ENCODE results near the gene UQCRC2. TPM values are rescaled to one million over a fixed set of nuclear protein-coding genes. Genes with fewer than 3 reads are reported as not detected.
"Not testable (repeated sequence)": the region's sequence is repeated elsewhere in the genome, so short reads cannot be mapped to it uniquely, and the experiment has no call there.

Gene UQCRC2
- total RNA-seq, 1 donor from 2014 or later = 298 TPM

DNA sequence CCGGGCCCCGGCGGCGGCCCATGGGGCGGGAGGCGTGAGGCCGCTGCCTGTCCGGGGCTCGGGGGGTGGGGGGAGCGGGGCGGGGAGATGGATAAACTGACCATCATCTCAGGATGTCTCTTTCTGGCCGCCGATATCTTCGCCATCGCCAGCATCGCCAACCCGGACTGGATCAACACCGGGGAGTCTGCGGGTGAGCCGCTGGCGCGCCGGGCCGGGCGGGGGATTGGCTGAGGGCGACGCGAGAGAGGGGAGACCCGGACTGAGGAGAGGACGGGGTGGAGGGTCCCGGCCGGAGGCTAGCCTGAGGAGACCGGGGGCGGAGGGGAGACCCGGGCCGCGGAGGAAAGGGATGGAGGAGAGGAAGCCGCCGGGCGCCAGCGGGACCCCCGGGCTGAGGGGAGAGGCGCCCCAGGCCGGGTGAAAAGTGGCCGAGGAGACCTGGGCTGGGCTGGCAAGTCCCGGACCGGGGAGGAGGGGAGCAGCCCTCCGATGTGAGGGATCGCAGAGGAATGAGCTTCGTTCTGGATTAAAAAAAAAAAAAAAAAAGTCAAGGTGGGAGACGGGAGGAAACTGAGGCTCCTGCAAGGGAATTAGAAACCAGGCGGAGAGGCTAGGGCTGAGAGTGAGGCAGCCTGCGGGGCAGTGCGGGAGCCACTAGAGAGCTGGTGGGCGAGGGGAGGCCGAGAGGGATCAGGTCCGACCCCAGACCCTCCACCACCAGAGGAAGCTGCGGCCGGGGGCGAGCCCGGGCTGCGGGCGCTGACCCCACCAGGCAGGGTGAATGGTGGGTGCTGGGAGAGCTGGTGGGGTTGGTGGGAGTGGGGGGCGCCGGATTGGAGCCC, 55.3 kb downstream of the UQCRC2 start:
- peak; percentile 39 for DNase-seq (ENCODE audit: low read depth)

DNA sequence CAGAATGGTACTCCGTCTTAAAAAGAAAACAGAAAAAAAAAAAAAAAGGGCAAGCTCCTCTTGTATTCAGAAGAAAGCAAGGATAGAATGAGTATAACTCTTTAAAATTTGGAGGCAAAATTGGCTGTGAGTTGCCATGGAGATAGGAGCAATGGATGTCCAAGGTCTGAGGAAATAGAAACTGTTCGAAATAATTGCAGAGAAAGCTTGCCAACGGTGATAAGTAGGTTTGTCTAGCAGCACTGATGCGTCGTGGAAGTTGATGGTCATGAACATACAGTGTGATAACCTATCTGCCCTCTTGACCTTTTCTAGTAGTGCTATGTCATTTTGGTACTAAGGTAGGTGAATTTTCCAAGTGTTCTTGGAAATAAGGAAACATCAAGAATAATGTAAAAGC, 57.7 kb downstream of the UQCRC2 start:
- no peak for DNase-seq (ENCODE audit: low read depth)

DNA sequence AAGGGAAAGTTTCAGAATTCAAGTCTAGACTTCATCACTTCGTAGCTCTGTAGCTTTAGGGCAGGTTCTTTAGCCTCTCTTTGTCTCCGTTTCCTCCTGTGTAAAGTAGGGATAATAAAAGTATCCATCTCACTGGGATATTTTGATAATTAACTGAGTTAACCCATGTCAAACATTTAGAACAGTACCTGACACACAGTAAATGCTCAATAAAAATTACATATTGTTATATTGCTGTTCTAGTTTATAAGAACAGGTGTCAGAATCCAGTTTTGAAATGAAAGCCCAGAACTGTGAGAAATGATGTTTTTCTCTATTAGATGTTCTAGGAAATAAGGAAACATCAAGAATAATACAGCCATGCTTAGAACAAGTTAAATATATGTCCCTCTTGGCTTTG, 59.1 kb downstream of the UQCRC2 start:
- no peak for DNase-seq (ENCODE audit: low read depth)

DNA sequence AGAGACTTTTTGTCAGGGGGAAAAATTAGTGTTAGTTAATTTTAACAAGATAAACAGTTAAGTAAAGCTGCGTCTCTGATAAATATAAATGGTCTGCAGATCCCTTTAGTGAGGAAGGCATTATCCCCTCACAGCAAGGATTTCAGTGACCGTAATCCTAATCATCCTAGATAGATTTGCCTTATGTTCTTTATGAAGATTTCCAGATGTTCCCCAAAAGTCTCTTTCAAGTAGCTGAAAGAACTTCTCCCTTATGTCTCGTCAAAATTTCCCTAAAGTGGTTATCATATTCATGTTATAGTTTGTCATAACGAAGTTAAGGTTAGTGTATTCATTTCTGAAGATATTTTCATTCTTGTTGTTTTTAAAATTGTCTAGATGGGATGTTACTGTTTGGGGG, 60.3 kb downstream of the UQCRC2 start:
- DNase-seq (ENCODE audit: low read depth) = no peak

DNA sequence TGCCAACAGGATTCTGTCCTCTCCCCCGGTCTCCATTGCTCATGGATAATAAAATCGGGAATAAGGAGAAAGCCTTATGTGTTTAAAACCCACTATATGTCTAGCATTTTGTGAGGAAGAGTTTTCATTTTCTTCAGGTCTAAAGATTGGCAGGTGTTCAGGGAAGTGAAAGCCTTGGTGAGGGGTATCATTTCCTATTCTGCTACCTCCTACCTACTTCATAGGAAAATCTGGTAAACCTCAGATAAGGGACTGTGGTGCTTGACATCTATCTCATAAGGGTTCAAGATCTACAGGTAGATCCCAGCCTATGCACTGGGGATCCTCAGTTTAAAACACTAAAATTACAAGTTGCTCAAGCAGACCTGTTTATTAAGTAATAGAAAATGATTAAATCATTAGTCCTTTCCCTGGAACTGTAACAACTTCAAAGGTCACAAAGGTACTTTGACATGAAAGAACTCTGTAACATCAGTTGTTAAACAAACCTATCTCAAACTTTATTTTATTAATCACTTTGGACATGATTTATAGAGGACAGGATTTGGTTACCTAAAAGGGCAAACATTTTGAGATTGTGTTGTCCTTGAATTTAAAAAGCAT, 61.2 kb downstream of the UQCRC2 start:
- no peak for DNase-seq (ENCODE audit: low read depth)

DNA sequence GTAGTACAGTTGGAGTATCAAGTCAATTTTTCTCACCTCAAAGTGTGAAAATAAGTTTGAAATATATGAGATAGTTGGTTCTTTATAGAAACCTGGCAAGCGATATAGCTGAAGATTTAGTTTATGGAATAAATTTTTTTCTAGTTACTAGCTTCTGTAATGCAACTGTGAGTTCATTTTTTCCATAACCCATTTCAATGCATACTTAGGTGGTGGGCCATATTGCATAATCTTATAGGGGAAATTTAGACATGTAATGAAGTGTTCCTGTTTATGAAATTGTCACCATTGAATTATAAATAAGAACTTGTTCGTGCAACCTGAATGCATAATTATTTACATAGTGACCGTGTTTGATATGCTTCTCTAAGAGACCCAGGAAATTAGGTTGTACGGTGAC, 63.8 kb downstream of the UQCRC2 start:
- DNase-seq (ENCODE audit: low read depth) = no peak

DNA sequence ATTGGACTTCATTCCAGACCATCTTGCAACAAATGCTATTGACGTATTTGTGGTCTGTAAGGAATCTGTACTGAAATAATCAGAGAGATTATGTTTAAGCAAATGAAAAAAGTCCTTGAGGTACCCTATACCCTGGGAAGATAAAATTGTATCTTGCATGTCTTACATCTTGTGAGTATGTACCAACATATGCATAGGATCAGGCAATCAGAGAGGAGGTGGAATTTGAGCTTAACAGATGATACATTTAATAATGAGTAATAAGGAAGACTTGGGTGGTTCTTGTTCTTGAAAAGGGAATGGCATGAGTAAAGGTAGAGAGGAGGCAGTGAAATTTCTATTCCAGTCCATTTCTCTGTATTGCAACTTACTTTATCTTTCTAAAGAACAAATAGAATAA, 65.4 kb downstream of the UQCRC2 start:
- no peak for DNase-seq (ENCODE audit: low read depth)

DNA sequence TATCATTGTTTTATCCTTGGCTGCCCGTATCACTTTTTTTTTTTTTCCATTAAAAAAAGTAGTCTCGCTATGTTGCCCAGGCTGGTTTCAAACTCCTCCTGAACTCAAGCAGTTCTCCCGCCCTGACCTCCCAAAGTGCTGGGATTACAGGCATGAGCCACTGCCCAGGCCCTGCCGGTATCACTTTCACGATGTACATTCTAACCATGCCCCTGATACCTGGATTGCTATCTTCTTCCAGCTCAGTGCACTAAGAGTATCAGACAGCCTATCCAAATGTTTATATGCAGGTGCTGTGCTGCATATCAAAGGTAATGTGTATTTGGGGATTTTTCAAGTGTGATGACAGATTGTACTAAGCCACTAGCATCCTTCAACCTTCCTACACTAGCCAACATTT, 69.0 kb downstream of the UQCRC2 start:
- no peak for DNase-seq (ENCODE audit: low read depth)

DNA sequence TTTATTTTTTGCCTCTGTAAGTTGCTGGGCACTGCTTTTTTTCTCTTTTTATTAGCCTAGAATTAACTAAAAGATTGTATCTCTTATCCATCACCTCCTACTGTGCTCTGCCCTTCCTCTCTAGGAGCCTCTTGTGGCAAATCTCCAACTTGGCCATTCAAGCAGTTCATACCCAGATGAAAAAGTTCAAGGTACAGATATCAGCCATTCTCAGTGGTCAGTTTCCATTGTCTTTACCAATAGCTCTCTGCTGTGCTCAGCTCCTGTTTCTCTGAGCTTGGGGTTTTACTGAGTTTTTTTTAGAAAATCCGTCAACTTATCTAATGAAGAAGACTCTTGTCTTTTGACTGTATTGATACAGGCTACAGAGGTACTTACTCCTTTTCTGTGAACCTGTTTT, 70.3 kb downstream of the UQCRC2 start:
- DNase-seq (ENCODE audit: low read depth) = no peak

DNA sequence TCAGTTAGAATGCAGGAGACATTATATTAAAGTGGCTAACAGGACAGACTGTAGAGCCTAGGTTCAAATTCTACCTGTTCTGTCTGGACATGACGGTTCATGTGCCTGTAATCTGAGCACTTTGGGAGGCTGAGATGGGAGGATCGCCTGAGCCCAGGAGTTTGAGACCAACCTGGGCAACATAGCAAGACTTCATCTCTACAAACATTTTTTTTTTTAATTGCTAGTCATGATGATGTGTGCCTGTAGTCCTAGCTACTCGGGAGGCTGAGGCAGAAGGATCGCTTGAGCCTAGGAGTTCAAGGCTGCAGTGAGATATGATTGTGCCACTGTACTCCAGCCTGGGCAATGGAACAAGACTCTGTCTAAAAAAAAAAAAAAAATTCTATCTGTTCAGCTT, 71.6 kb downstream of the UQCRC2 start:
- not testable (repeated sequence) for DNase-seq (ENCODE audit: low read depth)

DNA sequence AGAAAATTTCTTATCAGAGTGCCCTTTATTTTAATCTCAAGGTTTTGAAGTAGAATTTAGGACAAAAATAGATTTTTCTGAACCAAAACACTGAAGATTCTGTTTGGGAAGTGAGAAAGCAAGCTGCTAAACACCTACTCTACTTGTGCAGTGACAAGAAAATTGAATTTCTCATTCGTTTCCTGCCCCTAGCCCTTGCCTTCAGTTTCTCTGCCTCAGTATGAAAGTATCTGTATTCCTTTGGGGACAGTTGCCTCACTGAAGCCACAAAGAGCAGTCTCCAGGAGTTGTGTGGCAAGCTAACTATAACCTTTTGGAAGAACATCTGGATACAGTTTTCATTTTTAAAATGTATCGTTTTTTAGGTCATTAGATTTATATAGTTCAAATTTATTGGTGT, 74.5 kb downstream of the UQCRC2 start:
- peak; percentile 26 for DNase-seq (ENCODE audit: low read depth)

DNA sequence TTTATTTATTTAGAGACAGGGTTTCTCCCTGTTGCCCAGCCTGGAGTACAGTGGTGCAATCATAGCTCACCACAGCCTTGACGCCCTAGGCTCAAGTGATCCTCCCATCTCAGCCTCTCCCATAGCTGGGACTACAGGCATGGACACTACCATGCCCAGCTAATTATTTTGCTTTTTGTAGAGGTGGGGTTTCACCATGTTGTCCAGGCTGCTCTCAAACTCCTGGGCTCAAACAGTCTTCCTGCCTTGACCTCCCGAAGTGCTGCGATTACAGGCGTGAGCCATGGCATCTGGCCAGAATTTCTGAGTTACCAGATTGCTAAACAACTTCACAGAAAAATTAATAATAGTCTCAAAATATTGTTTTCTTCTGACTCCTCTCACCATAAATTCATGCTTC, 76.5 kb downstream of the UQCRC2 start:
- DNase-seq (ENCODE audit: low read depth) = no peak

DNA sequence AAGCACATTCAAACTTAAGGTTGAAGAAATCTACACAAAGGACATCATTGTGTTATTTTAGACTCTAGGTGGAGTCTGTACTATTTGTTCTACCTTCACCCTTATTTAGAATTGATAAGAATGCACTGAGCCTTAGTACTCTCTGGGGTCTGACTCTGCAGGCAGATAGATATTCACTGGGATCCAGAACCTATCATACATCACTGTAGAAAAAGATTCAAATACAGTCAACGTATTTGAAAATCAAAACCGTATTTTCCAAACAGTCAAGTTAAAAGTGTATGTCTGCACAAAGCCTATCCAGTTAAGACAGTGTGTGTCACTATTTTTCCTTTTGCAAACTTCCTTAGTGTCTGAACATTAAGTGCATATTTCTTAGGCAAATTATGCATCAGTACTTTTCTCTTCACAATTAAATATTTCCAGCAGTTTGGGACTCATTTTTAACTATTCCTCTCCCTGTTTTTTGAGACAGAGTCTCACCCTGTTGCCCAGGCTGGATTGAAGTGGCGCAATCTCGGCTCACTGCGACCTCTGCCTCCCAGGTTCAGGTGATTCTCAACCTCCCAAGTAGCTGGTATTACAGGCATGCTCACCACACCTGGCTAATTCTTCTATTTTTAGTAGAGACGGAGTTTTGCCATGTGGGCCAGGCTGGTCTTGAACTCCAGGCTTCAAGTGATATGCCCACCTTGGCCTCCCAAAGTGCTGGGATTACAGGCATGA, 77.1 kb downstream of the UQCRC2 start:
- no peak for DNase-seq (ENCODE audit: low read depth)

DNA sequence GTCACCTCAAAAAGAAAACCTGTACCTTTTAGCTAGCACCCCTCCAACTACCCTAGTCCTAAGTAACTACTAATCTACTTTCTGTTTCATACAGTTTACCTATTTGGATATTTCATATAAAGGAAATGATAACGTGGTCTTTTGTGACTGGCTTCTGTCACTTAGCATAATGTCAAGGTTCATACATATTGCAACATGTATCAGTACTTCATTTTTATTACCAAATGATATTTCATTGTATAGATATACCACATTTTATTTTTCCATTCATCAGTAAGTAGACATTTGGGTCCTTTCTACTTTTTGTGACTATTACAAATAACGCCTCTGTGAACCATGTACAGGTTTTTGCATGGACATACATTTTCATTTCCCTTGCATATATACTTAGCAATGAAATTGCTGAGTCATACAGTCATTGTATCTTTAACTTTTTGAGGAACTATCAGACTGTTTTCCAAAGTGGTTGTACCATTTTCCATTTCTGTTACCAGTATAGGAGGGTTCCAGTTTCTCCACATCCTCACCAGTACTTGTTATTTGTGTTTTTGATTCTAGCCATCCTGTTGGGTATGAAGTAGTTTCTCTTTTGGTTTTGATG, 78.4 kb downstream of the UQCRC2 start:
- DNase-seq (ENCODE audit: low read depth) = no peak

Other genes starting within 250 kb of the UQCRC2 start
- 5.1 and 11.5 TPM in 2 replicates for gene NPIPB4, start 95.6 kb upstream of the UQCRC2 start, total RNA-seq
- gene PDZD9, start 47.8 kb downstream of the UQCRC2 start, total RNA-seq = not detected in 2 replicates
- gene MOSMO, start 54.8 kb downstream of the UQCRC2 start, total RNA-seq = 10.5 and 13.4 TPM in 2 replicates
- not detected in 2 replicates for gene VWA3A, start 139.2 kb downstream of the UQCRC2 start, total RNA-seq
- gene SDR42E2, start 209.1 kb downstream of the UQCRC2 start, total RNA-seq = not detected in 2 replicates